ENCODE results near the gene REEP1. TPM values are rescaled to one million over a fixed set of nuclear protein-coding genes. Genes with fewer than 3 reads are reported as not detected.

Gene REEP1
- under 1 TPM in 1 of 2 experiments, not detected in 1; 0.11 TPM for total RNA-seq

GRCh38 chr2:86337244-86337835 is at the start of gene REEP1:
TSS of gene REEP1 (minus strand) at chr2:86337626. CDS start at chr2:86337510, 116 bp downstream.
- H3K4me1 Mint-ChIP-seq = peaks cover 9% of the 10 kb centered on the region
- POLR2A ChIA-PET = no interaction called here
- H3K27ac Mint-ChIP-seq = no peak within 1 kb of the TSS
- H3K27me3 Mint-ChIP-seq = peaks cover 71% of the 10 kb centered on the region
- H3K4me3 Mint-ChIP-seq = peak within 1 kb of the TSS; percentile 75
- H3K9me3 Mint-ChIP-seq = peaks cover 8% of the 10 kb centered on the region
- peaks cover 6% of the 10 kb centered on the region for H3K36me3 Mint-ChIP-seq
- ATAC-seq (ENCODE audit: low read depth) (peak; percentile 71), DNase-seq (peak; percentile 60)

GRCh38 chr2:86383844-86384243 is 46.4 kb upstream of the REEP1 start:
- Mint-ChIP-seq H3K27ac (no peak overlapping the region), H3K27me3 (peaks cover 4% of the 10 kb centered on the region), H3K4me3 (no peak overlapping the region), H3K36me3 (peaks cover 6% of the 10 kb centered on the region), H3K4me1 (no peaks in the 10 kb centered on the region), H3K9me3 (peaks cover 1% of the 10 kb centered on the region)
- no peak for DNase-seq
- ATAC-seq (ENCODE audit: low read depth) = no peak
- POLR2A ChIA-PET = no interaction called here

GRCh38 chr2:86382698-86383097 is 45.3 kb upstream of the REEP1 start:
- H3K4me1 Mint-ChIP-seq = no peaks in the 10 kb centered on the region
- POLR2A ChIA-PET = no interaction called here
- H3K27ac Mint-ChIP-seq = no peak overlapping the region
- peaks cover 1% of the 10 kb centered on the region for H3K9me3 Mint-ChIP-seq
- peaks cover 6% of the 10 kb centered on the region for H3K27me3 Mint-ChIP-seq
- ATAC-seq (ENCODE audit: low read depth) = no peak
- H3K4me3 Mint-ChIP-seq = no peak overlapping the region
- H3K36me3 Mint-ChIP-seq = peaks cover 6% of the 10 kb centered on the region
- no peak for DNase-seq

- Mint-ChIP-seq H3K27ac (no peak overlapping the region), H3K36me3 (peaks cover 6% of the 10 kb centered on the region)
Measured at GRCh38 chr2:86382108-86382507, 44.7 kb upstream of the REEP1 start.

GRCh38 chr2:86378469-86378868 is 41.0 kb upstream of the REEP1 start:
- Mint-ChIP-seq H3K4me3 (no peak overlapping the region), H3K36me3 (peaks cover 6% of the 10 kb centered on the region), H3K9me3 (peaks cover 1% of the 10 kb centered on the region), H3K27me3 (peaks cover 10% of the 10 kb centered on the region), H3K4me1 (no peaks in the 10 kb centered on the region), H3K27ac (no peak overlapping the region)
- DNase-seq = no peak
- POLR2A ChIA-PET = no interaction called here
- ATAC-seq (ENCODE audit: low read depth) = no peak

More at GRCh38 chr2:86382108-86382507, 44.7 kb upstream of the REEP1 start:
- no peak for DNase-seq
- H3K9me3 Mint-ChIP-seq = peaks cover 1% of the 10 kb centered on the region
- H3K4me3 Mint-ChIP-seq = no peak overlapping the region
- POLR2A ChIA-PET = no interaction called here
- peaks cover 6% of the 10 kb centered on the region for H3K27me3 Mint-ChIP-seq
- no peaks in the 10 kb centered on the region for H3K4me1 Mint-ChIP-seq
- no peak for ATAC-seq (ENCODE audit: low read depth)

GRCh38 chr2:86375623-86376022 is 38.2 kb upstream of the REEP1 start:
- peaks cover 9% of the 10 kb centered on the region for H3K27me3 Mint-ChIP-seq

GRCh38 chr2:86372641-86373502 is 35.4 kb upstream of the REEP1 start:
- POLR2A ChIA-PET = interaction anchor here (0.6 to 3.4 kb wide), 2 partner anchors 69 to 220 kb away, joined by 3 to 17 read pairs; partner anchors contain the start of gene KDM3A
- peaks cover 18% of the 10 kb centered on the region for H3K4me1 Mint-ChIP-seq

More at GRCh38 chr2:86375623-86376022, 38.2 kb upstream of the REEP1 start:
- DNase-seq = no peak
- H3K36me3 Mint-ChIP-seq = no peaks in the 10 kb centered on the region
- H3K4me1 Mint-ChIP-seq = peaks cover 9% of the 10 kb centered on the region
- H3K27ac Mint-ChIP-seq = no peak overlapping the region
- H3K4me3 Mint-ChIP-seq = no peak overlapping the region
- no peaks in the 10 kb centered on the region for H3K9me3 Mint-ChIP-seq
- POLR2A ChIA-PET = no interaction called here
- ATAC-seq (ENCODE audit: low read depth) = no peak

GRCh38 chr2:86372133-86372532 is 34.7 kb upstream of the REEP1 start:
- Mint-ChIP-seq H3K4me1 (peaks cover 23% of the 10 kb centered on the region), H3K27me3 (peaks cover 5% of the 10 kb centered on the region), H3K4me3 (no peak overlapping the region), H3K36me3 (peaks cover 1% of the 10 kb centered on the region), H3K9me3 (no peaks in the 10 kb centered on the region), H3K27ac (no peak overlapping the region)
- POLR2A ChIA-PET = interaction anchor here (0.6 to 3.4 kb wide), 2 partner anchors 45 to 70 kb away, joined by 3 to 17 read pairs; partner anchors contain the start of gene KDM3A
- no peak for ATAC-seq (ENCODE audit: low read depth)
- no peak for DNase-seq

More at GRCh38 chr2:86372641-86373502, 35.4 kb upstream of the REEP1 start:
- ATAC-seq (ENCODE audit: low read depth) = no peak
- Mint-ChIP-seq H3K9me3 (no peaks in the 10 kb centered on the region), H3K27ac (no peak overlapping the region), H3K27me3 (peaks cover 5% of the 10 kb centered on the region), H3K36me3 (peaks cover 1% of the 10 kb centered on the region), H3K4me3 (no peak overlapping the region)
- no peak for DNase-seq

- H3K4me3 Mint-ChIP-seq = peak overlapping the region; percentile 61
- H3K27me3 Mint-ChIP-seq = peaks cover 5% of the 10 kb centered on the region
- peaks cover 1% of the 10 kb centered on the region for H3K36me3 Mint-ChIP-seq
- H3K4me1 Mint-ChIP-seq = peaks cover 27% of the 10 kb centered on the region
- no peaks in the 10 kb centered on the region for H3K9me3 Mint-ChIP-seq
- POLR2A ChIA-PET = interaction anchor here (0.6 to 3.4 kb wide), 3 partner anchors 44 to 265 kb away, joined by 3 to 17 read pairs (median 3); partner anchors contain the start of gene KDM3A
- DNase-seq = no peak
- H3K27ac Mint-ChIP-seq = peak overlapping the region; percentile 82
- ATAC-seq (ENCODE audit: low read depth) = no peak
Measured at GRCh38 chr2:86371527-86371926, 34.1 kb upstream of the REEP1 start.

- peaks cover 1% of the 10 kb centered on the region for H3K36me3 Mint-ChIP-seq
- no peaks in the 10 kb centered on the region for H3K9me3 Mint-ChIP-seq
- POLR2A ChIA-PET = interaction anchor here (3.4 kb wide), 1 partner anchor 71 kb away, joined by 17 read pairs; the partner anchor contains the start of gene KDM3A
- peaks cover 28% of the 10 kb centered on the region for H3K4me1 Mint-ChIP-seq
- DNase-seq = no peak
- ATAC-seq (ENCODE audit: low read depth) = no peak
- peaks cover 5% of the 10 kb centered on the region for H3K27me3 Mint-ChIP-seq
- H3K4me3 Mint-ChIP-seq = no peak overlapping the region
- H3K27ac Mint-ChIP-seq = no peak overlapping the region
Measured at GRCh38 chr2:86370579-86370978, 33.2 kb upstream of the REEP1 start.

GRCh38 chr2:86368161-86368824 is 30.9 kb upstream of the REEP1 start:
- H3K36me3 Mint-ChIP-seq = peaks cover 1% of the 10 kb centered on the region
- peak; percentile 60 for ATAC-seq (ENCODE audit: low read depth)
- POLR2A ChIA-PET = interaction anchor here (0.9 to 1.7 kb wide), 2 partner anchors 74 to 148 kb away, joined by 3 to 4 read pairs; no protein-coding TSS in a partner anchor

GRCh38 chr2:86367499-86367777 is 30.0 kb upstream of the REEP1 start:
- H3K36me3 Mint-ChIP-seq = peaks cover 1% of the 10 kb centered on the region
- H3K27ac Mint-ChIP-seq = no peak overlapping the region
- no peaks in the 10 kb centered on the region for H3K9me3 Mint-ChIP-seq
- ATAC-seq (ENCODE audit: low read depth) (no peak), DNase-seq (no peak)
- H3K27me3 Mint-ChIP-seq = no peaks in the 10 kb centered on the region
- H3K4me3 Mint-ChIP-seq = no peak overlapping the region
- peaks cover 30% of the 10 kb centered on the region for H3K4me1 Mint-ChIP-seq
- POLR2A ChIA-PET = no interaction called here

More at GRCh38 chr2:86368161-86368824, 30.9 kb upstream of the REEP1 start:
- Mint-ChIP-seq H3K9me3 (no peaks in the 10 kb centered on the region), H3K4me1 (peaks cover 30% of the 10 kb centered on the region), H3K27ac (no peak overlapping the region), H3K4me3 (peak overlapping the region; percentile 61), H3K27me3 (no peaks in the 10 kb centered on the region)
- DNase-seq = peak; percentile 68
